ENCODE data around the gene ZBTB37.
A peak's percentile ranks its signal among the peaks of the same experiment; 100 is the strongest.
"Not testable (repeated sequence)": the region's sequence is repeated elsewhere in the genome, so short reads cannot be mapped to it uniquely, and the experiment has no call there.

ZBTB37 gene

DNA sequence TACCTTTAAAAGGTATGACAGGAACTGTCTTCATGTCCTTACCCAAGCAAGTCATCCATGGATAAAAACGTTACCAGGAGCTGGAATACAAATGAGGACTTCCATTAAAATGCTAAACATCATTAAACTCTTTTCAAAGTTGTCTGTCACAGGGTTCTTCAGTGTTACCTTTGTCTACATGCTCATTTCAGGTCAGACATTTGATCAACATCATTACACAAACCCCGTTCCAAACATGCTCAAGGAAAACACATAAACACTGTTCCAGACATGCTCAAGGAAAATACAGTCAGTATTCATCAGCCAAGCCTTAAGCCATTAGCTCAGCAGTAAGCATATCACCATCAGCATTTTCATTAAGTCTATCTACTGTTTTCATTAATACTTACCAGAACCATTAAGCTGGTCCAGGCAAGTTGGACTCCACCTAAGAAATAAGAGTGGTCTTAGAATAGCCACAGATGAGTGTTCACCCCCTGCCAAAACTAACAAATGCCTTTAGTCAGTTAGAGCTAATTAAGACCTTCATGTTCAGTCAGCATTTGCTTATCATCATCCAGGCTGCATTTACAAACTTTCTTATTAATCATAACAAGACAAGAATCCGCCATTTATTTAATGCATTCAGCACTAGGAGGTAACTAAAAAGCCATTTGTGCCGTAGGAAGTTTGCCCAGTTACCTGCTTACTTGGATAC, 2.6 kb upstream of the ZBTB37 start:
- DNase-seq = peak; percentile 28

DNA sequence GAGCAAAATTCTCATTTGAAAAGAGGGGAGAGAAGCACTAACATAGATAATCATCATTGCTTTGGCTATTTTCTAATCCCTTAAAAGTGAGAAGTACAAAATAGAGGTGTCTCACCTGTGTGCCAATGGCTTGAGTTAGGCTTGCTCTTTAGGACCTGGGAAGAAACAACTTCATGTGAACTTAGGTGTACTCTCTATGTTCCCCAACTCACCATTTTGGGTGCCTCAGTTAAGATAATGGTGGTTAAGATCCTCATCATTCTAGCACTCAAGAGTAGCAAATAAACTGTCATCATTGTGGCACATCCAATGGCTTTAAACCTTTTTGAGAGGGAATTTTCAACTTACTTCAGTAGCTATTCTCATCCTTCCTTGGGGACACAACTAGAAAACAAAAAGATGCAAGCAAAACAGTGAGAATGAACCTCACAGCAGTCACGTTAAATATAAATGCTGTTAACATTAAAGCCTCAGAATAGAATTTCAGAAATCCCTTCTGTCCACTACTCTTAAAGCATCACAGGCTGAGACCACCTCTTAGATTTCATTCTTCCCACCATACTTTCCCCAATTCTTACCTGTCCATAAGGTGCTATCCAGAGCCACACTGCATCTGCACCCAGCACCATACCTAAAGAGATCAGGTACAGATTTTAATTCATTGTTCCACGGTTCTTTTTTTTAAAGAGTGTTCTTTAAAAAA, 1.6 kb upstream of the ZBTB37 start:
- DNase-seq = peak; percentile 54

DNA sequence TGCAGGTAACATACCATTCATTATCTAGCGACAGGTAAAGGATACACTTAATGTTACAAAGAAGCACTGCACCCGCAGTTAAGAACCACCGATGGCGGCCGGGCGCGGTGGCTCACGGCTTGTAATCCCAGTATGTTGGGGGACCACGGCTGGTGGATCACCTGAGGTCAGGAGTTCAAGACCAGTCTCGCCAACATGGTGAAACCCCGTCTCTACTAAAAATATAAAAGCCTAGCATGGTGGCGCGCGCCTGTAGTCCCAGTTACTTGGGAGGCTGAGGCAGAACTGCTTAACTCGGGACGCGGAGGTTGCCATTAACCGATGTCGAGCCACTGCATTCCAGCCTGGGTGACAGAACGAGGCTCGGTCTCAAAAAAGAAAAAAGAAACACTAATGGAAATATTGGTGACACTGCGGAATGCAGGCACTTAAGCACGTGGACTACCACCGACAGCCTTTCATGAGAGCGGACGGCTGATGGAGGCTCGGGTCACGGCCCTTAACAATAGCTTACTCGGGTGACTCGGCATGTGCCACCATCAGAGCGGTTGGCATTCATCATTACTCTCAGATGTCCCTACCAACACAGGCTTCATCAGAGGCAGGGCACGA, 933 bp upstream of the ZBTB37 start:
- DNase-seq = no peak

DNA sequence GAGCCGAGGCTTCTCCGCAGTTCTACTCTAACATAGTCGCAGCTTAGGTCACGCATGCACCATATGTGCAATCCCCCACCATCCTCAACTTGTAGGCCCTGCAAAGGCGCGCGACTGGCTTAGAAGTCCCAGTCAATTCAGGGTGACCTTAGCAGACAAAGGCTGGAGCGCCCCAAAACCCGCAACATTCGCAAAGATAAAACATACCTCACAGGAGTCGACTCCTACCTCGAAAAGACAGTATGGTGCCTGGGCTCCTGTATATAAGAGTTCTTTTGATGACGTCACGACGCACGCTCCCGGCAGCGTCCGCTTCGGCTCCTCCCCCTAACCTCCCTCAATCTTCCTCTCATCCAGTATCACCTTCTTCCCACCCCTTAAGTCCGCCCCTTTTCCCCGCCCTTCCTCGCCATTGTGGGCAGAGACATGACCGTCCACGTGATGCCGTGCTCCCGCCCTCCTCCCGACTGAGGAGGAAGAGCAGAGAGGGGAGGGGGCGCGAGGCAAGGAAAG, 371 bp upstream of the ZBTB37 start, which contains the start of gene GAS5:
TSS of gene GAS5 (minus strand) at position 237 of the 513 bp plus-strand sequence.
- peak; percentile 100 for DNase-seq

DNA sequence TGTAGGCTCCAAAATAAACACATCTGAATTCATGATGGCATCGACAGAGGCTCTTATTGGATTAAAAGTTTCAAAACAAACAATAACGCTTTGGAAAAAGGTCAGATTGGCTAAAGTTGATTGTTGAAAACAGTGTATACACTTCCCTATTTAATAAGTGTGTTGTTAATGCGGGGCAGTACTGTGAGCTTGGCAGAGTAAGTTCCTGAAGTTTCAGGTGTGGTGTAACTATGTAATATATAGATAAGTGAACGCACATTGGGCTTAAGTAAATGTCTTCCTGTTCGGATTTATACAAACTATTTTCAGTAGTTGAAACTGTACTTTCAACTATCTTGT, 810 bp downstream of the ZBTB37 start:
- peak; percentile 46 for DNase-seq

DNA sequence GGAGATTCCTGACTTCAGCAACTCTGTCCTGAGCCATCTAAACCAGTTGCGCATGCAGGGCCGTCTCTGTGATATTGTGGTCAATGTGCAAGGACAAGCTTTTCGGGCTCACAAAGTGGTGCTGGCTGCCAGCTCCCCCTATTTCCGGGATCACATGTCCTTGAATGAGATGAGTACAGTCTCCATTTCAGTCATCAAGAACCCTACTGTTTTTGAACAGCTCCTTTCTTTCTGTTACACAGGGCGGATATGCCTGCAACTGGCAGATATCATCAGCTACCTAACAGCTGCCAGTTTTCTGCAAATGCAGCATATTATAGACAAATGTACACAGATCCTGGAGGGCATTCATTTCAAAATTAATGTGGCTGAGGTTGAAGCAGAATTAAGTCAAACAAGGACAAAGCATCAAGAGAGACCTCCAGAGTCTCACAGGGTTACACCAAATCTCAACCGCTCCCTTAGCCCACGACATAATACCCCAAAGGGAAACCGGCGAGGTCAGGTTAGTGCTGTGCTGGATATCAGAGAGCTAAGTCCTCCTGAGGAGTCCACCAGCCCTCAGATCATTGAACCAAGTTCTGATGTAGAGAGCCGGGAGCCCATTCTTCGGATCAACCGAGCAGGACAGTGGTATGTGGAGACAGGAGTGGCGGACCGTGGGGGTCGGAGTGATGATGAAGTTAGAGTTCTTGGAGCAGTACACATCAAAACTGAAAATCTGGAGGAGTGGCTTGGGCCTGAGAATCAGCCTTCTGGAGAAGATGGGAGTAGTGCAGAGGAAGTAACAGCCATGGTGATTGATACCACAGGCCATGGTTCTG, 2.3 kb downstream of the ZBTB37 start:
- DNase-seq = peak; percentile 87

DNA sequence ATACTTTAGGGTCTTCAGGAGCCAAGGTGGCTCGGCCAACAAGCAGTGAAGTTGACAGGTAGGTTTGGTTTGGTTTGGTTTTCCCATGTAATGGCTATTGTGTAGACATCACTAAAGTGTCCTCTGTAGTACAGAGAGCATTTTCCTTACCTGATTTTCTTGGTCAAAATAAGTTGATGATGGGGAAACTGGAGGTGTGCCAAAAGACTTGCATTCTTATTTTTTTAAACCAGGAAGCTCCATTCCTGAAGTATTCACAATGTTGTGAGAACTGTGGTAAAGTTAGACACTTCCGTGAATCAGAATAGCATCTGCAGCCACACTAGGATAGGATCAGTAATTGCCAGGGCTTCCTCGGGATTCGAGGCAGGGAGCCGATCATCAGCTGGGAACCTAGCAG, 2.9 kb downstream of the ZBTB37 start:
- peak; percentile 40 for DNase-seq

DNA sequence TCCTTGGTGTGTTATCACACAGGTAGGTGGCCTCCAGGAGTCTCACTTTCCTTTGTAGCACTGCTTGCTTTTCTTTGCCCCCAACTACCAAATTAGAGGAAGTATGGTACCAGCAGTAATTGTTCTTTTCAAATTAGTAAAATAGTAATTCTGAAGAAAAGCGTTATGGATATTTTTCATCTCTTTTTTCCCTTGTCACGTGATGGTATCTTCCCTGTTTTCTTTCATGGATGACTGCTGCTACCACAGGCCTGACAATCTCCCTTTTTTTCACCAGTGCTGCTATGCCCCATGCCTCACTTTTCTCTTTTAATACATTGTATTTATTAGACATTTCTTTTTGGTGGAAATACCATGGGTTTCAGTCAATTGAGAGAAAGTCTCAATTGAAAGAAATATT, 3.3 kb downstream of the ZBTB37 start:
- DNase-seq = no peak

DNA sequence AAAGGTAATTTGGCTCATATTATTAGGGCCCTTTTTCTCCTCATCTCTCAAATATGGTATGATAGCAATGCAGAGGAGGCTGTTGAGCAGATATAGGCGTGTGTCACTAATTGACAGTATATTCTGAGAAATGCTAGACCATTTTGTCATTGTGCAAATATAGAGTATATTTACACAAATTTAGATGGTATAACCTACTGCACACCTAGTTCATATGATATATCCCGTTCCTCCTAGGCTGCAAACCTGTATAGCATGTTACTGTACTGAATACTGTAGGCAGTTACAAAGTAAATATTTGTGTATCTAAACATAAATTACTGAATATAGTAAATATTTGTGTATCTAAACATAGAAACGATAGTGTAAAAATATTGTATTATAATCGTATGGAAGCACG, 8.6 kb downstream of the ZBTB37 start:
- no peak for DNase-seq

DNA sequence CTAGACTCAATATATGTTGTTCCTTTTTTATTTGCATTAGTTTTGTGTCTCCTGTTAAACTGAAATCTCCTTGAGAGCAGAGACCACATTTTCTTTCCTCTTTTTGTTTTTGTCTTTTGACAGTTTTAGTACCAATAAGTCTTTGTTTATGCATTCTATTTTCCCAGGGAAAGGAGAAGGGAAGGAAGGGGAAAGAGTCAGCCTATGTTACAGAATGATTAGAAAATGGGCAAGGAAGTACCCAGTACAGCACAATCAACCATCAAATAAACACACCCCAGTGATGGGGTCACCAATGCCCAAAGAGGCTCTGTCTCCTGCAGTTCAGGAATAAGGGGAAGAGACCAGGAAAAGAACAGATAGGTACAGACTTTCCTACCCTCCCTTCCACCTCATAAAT, 10.1 kb downstream of the ZBTB37 start:
- DNase-seq = no peak

DNA sequence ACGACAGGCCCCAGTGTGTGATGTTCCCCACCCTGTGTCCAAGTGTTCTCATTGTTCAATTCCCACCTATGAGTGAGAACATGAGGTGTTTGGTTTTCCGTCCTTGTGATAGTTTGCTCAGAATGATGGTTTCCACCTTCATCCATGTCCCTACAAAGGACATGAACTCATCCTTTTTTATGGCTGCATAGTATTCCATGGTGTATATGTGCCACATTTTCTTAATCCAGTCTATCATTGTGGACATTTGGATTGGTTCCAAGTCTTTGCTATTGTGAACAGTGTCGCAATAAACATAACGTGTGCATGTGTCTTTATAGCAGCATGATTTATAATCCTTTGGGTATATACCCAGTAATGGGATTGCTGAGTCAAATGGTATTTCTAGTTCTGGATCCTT, 12.9 kb downstream of the ZBTB37 start:
- not testable (repeated sequence) for DNase-seq

DNA sequence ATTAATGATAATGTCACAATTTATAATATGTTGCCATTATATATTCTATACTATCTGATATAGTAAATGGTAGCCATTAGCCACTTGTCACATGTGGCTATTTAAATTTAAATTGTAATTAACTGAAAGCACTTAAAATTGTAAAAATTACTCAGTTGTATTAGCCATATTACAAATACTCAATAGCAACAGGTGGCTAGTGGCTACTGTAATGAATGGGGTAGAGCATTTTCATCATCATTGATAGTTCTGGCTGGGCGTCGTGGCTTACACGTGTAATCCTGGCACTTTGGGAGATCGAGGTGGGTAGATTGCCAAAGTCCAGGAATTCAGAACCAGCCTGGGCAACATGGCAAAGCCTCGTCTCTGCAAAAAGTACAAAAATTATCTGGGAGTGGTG, 16.5 kb downstream of the ZBTB37 start:
- no peak for DNase-seq

DNA sequence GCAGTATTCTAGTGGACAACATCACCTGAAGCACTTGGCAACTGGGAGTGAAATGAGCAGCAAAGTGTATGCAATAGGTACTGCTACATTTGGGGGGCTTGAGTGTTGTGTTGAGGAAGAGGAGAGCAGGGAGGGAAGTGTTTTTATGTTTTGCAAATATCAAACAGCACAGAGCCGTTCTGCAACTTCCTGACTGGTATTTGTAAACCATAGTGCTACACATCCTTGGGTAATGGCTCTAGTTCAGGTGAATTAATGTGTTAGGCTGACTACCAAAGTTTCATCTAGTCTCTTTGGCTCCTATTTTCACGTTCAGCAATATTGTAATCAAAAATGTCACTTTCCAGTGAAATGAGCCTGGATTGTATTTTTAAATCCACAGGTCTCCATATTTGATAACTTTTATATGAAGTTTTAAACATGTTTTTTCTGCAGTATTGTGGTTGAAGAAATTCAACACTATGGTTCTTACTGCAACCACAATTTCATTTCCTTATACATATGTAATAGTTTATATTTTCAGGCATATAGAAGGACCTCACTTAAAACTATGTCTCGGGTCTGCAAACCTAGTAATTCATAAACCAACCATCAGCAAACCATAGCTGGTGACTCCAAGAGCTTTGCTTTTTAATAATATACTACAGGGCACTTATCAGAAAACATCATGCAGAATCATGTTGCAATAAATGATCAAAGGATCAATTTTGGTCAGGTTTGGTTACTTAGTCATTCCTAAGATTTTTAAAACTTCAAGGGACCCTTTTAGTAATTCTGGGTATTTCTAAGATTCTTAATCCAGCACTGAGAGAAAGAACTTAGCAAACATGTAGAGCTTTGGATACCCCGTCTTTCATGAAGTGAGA, 18.8 kb downstream of the ZBTB37 start:
- DNase-seq = no peak

DNA sequence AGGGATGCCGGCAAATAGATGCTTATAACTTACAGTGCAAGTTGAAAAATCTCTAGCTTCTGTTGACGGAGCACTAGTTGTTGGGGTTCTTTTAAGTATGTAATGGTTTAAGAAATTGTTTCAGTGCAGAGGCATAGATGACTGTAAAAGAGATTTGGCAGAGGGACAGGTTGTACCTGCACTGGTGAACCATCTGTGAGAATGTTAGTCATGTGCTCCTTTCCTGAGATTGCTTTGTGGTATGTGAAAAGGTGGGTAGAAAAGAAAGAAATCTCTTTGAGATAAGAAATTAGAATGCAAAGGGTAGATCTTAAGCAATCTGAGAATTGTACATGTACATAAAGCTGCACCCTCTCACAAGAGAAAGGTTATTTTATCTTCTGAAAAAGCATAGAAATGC, 19.4 kb downstream of the ZBTB37 start:
- no peak for DNase-seq

DNA sequence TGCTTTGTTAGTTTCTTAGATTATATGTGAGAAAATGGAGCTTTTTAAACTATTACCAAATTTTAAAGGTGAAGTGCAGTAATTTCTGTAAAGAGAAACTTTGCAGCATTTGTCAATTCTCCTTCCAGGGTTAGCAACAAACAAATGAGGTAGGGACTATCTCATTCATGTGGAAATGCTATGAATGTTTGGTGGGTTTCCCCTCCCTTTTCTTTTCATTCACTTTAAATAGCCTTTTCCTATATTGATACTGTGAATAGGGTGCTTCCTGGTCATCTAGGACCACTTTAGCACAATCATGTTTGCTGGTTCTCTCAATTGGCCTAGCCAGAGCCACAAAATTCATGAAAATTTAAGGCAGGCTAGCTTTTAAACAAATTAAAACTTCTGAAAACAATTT, 20.6 kb downstream of the ZBTB37 start:
- no peak for DNase-seq

DNA sequence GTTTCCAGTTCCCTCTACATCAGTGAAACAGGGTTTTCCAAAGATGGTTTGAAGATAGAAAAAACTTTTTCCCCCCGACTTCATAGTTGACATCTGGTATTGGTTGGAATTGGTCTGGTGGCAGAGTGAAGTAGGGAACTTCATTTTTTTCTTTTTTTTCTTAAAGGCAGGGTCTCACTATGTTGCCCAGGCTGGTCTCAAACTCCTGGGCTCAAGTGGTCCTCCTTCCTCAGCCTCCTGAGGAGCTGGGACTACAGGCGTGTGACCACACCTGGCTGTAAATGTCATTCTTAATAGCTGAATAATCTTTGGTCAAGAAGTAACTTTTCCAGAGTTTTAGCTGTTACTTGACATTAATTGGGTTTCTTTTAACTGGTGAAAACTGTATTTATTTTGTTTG, 21.7 kb downstream of the ZBTB37 start:
- DNase-seq = no peak

DNA sequence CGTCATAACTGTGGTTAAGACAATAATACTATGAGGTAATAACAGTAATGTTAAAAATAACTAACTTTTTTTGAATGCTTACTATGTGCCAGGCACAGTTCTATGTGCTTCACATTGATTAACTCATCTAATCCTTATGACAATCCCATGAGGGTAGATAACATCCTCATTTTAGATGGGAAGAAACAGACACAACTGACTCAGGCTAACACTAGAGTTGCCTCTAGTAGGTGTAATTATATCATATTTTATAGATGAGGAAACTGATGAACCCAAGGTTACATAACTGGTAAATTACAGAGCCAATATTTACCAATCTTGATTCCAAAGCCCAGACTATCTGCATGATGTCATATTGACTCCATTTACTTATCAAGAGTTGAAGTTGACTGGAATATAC, 25.4 kb downstream of the ZBTB37 start:
- DNase-seq = no peak

DNA sequence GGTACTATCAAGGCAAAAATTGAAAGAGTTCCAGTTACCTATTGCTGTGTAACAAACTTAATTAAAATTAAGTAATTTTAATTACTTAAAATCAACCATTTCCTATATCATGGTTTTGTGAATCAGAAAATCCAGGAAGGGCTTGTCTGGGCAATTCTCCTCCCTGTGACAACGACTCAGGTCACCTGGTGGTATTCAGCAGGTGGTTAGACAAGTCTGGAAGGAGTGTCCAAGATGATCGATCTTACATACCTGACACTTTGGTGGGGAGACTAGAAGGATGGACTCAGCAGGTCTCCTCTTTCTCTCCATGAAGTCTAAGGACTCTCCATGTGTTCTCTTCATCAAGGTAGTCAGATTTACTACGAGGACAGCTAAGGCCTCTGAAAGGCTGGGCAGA, 26.0 kb downstream of the ZBTB37 start:
- DNase-seq = no peak

DNA sequence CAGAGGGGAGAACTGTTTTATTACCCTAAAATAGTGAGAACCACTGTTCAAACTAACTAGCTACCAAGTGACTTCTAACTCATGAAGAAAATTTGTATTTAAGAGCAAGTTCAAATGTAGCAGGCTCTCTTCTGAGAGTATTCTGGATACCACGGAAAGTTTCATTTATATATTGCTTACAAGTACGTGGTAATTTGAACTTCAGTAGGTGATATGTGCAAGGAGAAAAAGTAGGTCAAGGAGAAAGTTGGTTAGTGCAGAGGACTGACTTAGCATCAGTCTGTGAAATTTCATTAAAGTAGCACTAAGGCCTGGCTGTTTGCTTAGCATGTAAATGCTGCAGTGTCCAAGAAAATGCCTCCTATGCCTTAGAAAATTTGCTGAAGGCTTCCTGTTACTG, 32.2 kb downstream of the ZBTB37 start:
- DNase-seq = no peak

DNA sequence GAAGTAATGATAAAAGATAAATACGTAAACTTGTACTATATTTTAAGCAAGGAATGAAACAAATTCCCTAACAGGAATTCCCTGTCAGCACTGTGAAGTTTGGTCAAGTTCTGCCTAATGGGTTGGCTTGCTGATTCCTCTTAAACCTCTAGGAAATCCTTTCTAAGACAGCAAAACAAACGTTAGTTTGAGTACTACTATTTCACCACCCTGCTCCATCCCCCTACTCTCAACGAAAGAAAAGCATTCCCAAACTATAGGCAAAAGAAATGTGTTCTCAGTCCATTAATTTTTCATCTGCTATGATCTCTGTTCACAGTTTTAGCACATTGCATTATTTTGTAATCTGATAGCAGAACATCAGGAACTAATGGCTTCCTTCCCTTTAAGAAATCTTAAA, 32.8 kb downstream of the ZBTB37 start:
- DNase-seq = no peak

DNA sequence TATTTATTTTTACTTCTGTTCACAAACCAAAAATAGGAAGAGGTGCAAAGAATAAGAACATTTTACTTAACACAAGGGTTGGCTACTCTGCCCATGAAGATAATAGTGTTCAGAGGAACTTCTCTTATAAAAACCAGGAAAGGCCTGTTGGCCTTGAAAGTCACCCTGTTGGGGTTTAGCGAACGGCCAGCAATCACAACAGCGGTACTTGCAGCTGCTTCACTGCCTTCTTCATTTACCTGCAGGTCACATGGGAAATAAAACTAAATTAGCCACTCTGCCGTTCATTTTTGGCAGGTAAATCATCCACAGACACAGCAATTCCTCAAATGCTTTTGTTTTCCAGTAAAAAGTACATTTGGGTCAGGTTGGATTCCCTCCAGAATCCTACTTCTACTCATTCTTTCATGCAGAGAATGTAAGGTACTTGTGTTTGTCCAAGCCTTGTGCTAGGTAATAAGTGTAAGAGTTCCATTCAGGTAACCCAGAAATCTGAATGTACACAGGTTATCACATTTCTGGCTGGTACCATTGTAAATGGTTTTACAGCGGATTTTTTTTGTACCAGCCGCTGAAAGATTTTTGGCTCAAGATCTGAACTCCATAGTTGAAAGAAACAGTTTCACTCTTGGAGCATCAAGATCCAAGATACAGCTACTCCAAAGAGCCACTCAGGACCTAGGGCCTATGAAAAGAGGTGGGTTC, 35.8 kb downstream of the ZBTB37 start:
- no peak for DNase-seq

DNA sequence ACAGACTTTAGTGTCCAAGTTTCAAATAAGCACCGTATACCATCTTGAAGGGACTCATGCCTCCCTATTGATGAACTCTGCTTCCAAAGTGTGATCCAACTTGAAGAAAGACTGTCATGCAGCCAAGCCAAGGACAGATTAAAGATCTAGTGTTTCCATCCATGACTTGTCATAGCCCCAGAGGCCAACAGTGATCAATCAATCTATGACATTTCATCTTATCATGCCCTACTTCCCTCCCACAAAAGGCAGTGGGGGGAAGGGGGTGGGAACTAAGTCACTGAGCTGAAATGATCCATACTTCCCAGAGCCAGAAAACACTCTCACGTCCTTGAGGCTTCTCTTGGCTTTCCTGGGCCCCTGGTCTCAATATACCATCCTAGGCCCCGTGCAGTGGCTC, 44.9 kb downstream of the ZBTB37 start:
- DNase-seq = no peak
